GM12865 (cell line): ENCODE measurements around the gene ANAPC10.
A peak's percentile ranks its signal among the peaks of the same experiment; 100 is the strongest.

ENCODE experiments used
- DNase-seq: peaks from one replicate; pipeline ENCODE4 v3.0.0; 2010; ENCODE audit warnings: low read depth
- H3K4me3 ChIP-seq: 2 replicates; pipeline ENCODE4 v1.5.1; 2011; ENCODE audit warnings: mild to moderate bottlenecking, low read depth, low read length, control low read depth
- TF ChIP-seq, protein P1 (sequence below): IDR thresholded peaks from 2 replicates; pipeline ENCODE4 v1.5.1; 2011; ENCODE audit warnings: low read length, control low read depth, low read depth, inconsistent platforms; ENCODE audit not compliant: insufficient read depth; ENCODE audit errors: missing control alignments

ANAPC10 gene

DNA sequence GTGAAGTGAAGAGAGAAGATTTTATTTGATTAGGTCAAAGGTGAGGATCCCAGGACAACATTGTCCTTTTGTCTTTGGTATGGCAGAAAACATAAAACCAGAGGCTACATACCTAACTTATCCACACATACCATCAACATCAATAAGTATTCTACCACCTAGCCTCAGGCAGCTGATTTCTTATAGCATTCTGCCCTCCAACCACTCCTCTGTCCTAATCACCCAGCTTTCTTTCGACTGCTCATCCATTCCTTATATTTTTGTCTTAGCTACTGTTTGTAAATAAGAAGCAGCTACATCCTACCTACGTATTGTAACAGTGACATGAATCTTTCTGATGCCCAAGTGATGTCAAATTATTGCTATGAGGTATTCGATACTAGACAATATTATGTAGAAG, 129.4 kb downstream of the ANAPC10 start:
- TF ChIP-seq, protein P1, sequence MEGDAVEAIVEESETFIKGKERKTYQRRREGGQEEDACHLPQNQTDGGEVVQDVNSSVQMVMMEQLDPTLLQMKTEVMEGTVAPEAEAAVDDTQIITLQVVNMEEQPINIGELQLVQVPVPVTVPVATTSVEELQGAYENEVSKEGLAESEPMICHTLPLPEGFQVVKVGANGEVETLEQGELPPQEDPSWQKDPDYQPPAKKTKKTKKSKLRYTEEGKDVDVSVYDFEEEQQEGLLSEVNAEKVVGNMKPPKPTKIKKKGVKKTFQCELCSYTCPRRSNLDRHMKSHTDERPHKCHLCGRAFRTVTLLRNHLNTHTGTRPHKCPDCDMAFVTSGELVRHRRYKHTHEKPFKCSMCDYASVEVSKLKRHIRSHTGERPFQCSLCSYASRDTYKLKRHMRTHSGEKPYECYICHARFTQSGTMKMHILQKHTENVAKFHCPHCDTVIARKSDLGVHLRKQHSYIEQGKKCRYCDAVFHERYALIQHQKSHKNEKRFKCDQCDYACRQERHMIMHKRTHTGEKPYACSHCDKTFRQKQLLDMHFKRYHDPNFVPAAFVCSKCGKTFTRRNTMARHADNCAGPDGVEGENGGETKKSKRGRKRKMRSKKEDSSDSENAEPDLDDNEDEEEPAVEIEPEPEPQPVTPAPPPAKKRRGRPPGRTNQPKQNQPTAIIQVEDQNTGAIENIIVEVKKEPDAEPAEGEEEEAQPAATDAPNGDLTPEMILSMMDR = no peak
- no peak for DNase-seq

DNA sequence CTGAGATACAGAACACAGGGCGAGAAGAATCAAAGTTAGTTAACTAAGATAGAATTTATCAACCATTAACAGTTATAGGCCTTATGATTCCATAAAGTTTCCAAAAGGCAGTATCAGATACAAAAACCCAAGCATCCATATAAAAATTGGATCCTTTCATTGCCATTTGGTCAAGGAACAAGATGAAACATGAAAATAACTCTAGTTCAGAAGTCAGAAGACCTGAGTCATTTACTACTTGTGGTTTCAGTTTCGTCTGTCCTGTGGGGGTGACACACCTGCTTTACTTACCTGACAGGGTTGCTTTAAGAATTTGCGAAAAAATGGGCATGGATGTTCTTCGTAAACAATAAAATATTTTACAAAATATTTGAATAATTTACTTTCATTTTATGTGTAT, 130.8 kb downstream of the ANAPC10 start:
- TF ChIP-seq, protein P1 = no peak
- H3K4me3 ChIP-seq = no peak overlapping the region
- DNase-seq = peak; percentile 60

More for the DNA sequence above, 129.4 kb downstream of the ANAPC10 start:
- no peak overlapping the region for H3K4me3 ChIP-seq

DNA sequence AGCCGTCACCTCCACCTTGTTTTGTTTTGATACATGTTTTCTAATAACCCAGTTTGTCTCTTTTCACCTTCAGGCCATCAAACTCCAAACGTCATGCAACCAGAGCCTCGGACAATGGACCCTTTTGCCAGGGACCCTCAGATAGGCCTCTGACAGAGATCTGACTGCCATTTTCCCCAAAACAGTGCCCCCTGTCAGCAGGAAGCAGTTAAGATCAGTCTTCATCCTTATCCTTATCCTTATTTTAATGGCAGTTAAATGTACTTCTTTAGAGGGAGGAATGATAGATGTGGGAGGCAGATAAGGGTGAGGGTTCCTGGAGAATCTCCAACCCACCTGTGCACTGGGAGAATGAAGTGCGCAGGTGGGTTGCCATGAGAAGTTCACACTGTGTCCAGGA, 135.7 kb downstream of the ANAPC10 start:
- TF ChIP-seq, protein P1 = no peak
- H3K4me3 ChIP-seq = no peak overlapping the region
- no peak for DNase-seq

DNA sequence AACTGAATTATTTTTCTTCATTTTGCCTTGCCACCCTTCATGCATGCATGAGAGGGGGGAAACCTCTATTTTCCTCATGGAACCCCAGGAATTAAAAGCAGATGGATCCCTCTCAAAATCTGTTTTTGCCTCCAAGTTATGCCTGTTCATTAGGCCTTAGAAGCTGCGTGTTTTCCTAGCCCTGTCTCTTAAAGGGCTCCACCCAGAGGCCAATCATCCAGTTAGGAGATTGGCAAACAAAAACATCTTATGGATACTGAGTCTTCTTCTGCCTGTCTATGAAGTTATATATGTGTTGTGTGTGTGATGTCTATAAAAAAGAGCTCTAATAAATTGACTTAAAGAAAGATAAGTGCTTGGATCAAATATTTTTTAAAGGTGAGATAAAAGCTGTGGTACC, 142.9 kb downstream of the ANAPC10 start:
- no peak overlapping the region for H3K4me3 ChIP-seq
- no peak for DNase-seq
- TF ChIP-seq, protein P1 = no peak

DNA sequence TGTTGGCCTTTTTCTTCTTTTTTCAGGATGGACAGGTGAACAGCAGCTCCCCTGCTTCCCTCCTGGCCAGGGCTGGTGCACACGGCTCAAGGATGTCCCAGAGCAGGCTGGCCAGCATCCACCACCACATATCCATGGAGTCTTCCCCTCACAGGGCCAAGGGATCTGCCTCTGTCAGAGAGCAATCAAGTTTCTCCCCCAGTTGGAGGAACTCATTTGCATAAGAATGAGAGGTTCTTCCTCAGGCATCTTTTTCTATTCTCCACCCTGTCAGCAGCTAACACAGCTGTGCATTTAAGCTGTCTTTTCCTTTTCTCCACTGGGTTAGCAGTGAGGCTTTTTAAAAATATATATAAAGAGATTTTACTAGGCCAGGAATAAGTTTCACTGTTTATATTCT, 143.8 kb downstream of the ANAPC10 start:
- TF ChIP-seq, protein P1 = no peak
- H3K4me3 ChIP-seq = no peak overlapping the region
- no peak for DNase-seq

DNA sequence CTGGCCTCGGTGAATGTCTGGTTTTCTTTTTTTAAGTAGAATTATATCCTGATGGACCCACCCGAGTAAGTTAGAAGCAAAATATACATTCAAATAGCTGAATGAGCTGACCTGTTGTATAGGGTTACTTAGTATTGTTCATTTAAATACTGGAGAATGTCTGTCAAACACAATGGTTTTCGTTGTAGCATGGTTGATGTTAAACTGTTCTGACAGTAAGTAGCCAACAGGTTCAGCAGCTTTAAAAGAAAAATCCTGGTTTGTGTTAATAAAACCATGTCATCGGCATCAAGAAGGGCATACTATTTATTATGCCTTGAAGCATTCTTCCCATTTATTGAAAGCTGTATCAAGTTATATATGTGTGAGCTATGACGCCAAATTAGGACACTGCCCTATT, 149.6 kb downstream of the ANAPC10 start:
- DNase-seq = no peak
- TF ChIP-seq, protein P1 = no peak
- no peak overlapping the region for H3K4me3 ChIP-seq

DNA sequence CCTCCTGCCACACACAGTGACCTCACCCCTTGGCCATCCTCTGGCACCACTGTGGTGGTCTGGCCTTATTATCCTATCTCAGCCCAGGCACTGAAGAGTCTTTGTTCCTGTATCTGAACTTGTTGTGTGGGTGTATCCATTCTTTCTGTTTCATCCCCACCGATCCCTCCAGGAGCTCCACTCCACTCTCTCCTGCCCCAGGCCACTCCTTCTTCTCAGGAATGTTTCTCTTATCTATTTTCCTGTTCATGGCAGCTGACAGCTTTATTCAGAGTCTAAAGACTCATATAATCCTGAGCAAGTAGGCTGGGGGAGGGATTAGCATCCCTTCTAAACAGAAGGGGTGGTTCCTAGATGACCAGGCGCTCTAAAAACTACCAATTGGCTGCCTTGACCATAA, 150.0 kb downstream of the ANAPC10 start:
- no peak for DNase-seq
- TF ChIP-seq, protein P1 = no peak
- H3K4me3 ChIP-seq = no peak overlapping the region
